Measurements from ENCODE around the gene SRRM4.

SRRM4 gene

GRCh38 chr12:119118625-119119024, 137.3 kb downstream of the SRRM4 start:
- peaks cover 18% of the 10 kb centered on the region for H3K27me3 Mint-ChIP-seq (ENCODE audit: low read depth)
- H3K9me3 Mint-ChIP-seq: no peaks in the 10 kb centered on the region
- TF ChIP-seq, protein P1, sequence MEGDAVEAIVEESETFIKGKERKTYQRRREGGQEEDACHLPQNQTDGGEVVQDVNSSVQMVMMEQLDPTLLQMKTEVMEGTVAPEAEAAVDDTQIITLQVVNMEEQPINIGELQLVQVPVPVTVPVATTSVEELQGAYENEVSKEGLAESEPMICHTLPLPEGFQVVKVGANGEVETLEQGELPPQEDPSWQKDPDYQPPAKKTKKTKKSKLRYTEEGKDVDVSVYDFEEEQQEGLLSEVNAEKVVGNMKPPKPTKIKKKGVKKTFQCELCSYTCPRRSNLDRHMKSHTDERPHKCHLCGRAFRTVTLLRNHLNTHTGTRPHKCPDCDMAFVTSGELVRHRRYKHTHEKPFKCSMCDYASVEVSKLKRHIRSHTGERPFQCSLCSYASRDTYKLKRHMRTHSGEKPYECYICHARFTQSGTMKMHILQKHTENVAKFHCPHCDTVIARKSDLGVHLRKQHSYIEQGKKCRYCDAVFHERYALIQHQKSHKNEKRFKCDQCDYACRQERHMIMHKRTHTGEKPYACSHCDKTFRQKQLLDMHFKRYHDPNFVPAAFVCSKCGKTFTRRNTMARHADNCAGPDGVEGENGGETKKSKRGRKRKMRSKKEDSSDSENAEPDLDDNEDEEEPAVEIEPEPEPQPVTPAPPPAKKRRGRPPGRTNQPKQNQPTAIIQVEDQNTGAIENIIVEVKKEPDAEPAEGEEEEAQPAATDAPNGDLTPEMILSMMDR (IDR thresholded peaks at IDR 0.05; ENCODE audit: unreplicated experiment in 3 of 3): no peak
- no peaks in the 10 kb centered on the region for H3K4me1 Mint-ChIP-seq
- H3K27ac Mint-ChIP-seq: no peak overlapping the region
- no peak overlapping the region for H3K4me3 Mint-ChIP-seq
- no peaks in the 10 kb centered on the region for H3K36me3 Mint-ChIP-seq (ENCODE audit: low read depth)

DNA sequence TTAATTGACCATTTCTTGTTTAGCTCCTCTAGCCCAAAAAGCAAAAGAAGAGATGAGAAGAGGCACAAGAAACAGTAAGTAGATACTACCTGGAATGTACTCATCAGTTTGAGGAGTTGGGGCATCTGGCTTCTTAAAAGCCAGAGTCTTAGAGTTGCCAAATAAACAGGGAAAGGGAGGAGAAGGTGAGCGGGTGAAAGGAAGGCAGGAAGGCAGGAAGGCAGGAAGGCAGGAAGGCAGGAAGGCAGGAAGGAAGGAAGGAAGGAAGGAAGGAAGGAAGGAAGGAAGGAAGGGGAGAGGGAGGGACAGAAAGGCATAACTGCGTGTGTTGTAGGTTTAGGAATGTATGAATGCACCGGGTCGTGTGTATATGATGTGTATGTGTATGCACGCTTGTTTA, 140.7 kb downstream of the SRRM4 start:
- Mint-ChIP-seq H3K27ac (no peak overlapping the region), H3K27me3 (ENCODE audit: low read depth) (peaks cover 14% of the 10 kb centered on the region), H3K36me3 (ENCODE audit: low read depth) (no peaks in the 10 kb centered on the region), H3K9me3 (no peaks in the 10 kb centered on the region), H3K4me1 (no peaks in the 10 kb centered on the region), H3K4me3 (no peak overlapping the region)
- TF ChIP-seq, protein P1 (IDR thresholded peaks at IDR 0.05; ENCODE audit: unreplicated experiment in 3 of 3): no peak

DNA sequence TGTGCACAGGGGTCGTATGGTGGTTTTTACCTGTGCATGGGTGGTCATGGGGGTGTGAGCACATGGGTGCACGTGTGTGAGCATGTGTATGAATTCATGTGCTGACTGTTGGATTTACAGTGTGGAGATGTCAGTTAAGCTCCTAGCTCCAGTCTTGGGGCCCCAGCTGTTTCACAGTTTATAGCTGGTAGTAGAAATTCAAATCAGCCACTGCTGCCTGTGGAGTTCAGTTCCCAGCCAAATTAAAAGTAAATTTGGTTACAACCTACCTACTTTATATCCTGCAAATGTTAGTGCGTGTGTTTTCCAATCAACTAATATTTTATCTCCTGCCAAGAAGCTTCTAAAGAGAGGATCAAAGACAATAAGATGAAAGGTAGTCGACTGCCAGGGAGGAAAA, 141.4 kb downstream of the SRRM4 start:
- no peaks in the 10 kb centered on the region for H3K36me3 Mint-ChIP-seq (ENCODE audit: low read depth)
- H3K9me3 Mint-ChIP-seq: no peaks in the 10 kb centered on the region
- H3K27ac Mint-ChIP-seq: no peak overlapping the region
- peaks cover 14% of the 10 kb centered on the region for H3K27me3 Mint-ChIP-seq (ENCODE audit: low read depth)
- H3K4me3 Mint-ChIP-seq: no peak overlapping the region
- H3K4me1 Mint-ChIP-seq: no peaks in the 10 kb centered on the region
- TF ChIP-seq, protein P1 (IDR thresholded peaks at IDR 0.05; ENCODE audit: unreplicated experiment in 3 of 3): no peak

- Mint-ChIP-seq H3K36me3 (ENCODE audit: low read depth) (no peaks in the 10 kb centered on the region), H3K9me3 (no peaks in the 10 kb centered on the region), H3K27me3 (ENCODE audit: low read depth) (peaks cover 15% of the 10 kb centered on the region), H3K27ac (no peak overlapping the region), H3K4me3 (no peak overlapping the region), H3K4me1 (no peaks in the 10 kb centered on the region)
- TF ChIP-seq, protein P1 (IDR thresholded peaks at IDR 0.05; ENCODE audit: unreplicated experiment in 3 of 3): no peak
These were observed 147.2 kb downstream of the SRRM4 start for GRCh38 chr12:119128527-119128926.

DNA sequence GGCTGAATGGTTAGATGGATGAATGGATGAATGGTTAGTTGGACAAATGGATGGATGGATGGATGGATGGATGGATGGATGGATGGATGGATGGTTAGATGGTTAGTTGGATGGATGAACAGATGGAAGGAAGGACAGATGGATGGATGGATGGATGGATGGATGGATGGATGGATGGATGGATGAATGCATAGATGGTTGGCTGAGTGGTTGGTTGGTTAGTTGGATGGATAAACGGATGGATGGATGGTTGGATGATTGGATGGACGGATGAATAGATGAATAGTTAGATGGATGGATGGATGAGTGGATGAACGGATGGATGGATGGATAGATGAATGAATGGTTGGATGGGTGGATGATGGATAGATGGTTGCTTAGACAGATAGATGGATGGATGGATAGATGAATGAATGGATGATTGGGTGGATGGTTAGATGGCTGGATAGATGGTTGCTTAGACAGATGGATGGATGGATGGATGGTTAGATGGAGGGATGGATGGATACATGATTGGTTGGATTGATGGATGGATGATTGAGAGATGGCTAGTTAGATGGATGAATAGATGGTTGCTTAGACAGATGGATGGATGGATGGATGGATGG, 148.6 kb downstream of the SRRM4 start:
- no peak overlapping the region for H3K27ac Mint-ChIP-seq

DNA sequence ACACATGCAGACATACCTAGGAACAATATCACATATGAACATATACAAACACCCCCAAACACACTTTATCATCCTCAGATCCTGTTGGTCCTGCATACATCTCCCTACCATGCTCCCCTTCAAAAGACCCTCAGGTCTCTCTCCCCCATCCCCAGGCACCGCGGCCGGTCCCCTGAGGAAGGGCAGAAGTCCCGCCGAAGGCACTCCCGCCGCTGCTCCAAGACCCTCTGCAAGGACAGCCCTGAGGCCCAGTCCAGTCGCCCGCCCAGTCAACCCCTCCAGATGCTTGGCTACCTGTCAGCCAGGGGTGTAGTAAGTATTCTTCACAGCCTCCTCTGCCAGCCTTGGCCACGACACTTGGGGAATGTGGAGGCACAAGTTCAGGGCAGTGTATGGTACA, 149.2 kb downstream of the SRRM4 start:
- Mint-ChIP-seq H3K27ac (no peak overlapping the region), H3K36me3 (ENCODE audit: low read depth) (no peaks in the 10 kb centered on the region), H3K9me3 (no peaks in the 10 kb centered on the region), H3K27me3 (ENCODE audit: low read depth) (peaks cover 19% of the 10 kb centered on the region), H3K4me1 (no peaks in the 10 kb centered on the region), H3K4me3 (no peak overlapping the region)
- TF ChIP-seq, protein P1 (IDR thresholded peaks at IDR 0.05; ENCODE audit: unreplicated experiment in 3 of 3): no peak

More for the DNA sequence above, 148.6 kb downstream of the SRRM4 start:
- Mint-ChIP-seq H3K4me3 (no peak overlapping the region), H3K4me1 (no peaks in the 10 kb centered on the region), H3K36me3 (ENCODE audit: low read depth) (no peaks in the 10 kb centered on the region), H3K27me3 (ENCODE audit: low read depth) (peaks cover 15% of the 10 kb centered on the region), H3K9me3 (no peaks in the 10 kb centered on the region)
- TF ChIP-seq, protein P1 (IDR thresholded peaks at IDR 0.05; ENCODE audit: unreplicated experiment in 3 of 3): no peak

Measured in nephron (organoid).